ENCODE results near the gene DNER.

The DNER gene

GRCh38 chr2:229523663-229524062 is 190.7 kb downstream of the DNER start:
- no peak for DNase-seq (ENCODE audit: low spot score)
- no peak for ATAC-seq (ENCODE audit: low read depth)
- no peaks in the 10 kb centered on the region for H3K9me3 ChIP-seq (ENCODE audit: severe bottlenecking)
- TF ChIP-seq CTCF (IDR thresholded peaks at IDR 0.05; ENCODE audit: poor library complexity, severe bottlenecking), result no peak
- no peaks in the 10 kb centered on the region for H3K27me3 ChIP-seq (ENCODE audit: insufficient read depth, poor library complexity, severe bottlenecking)
- H3K4me3 ChIP-seq (ENCODE audit: severe bottlenecking), result no peak overlapping the region
- no peaks in the 10 kb centered on the region for H3K4me1 ChIP-seq (ENCODE audit: insufficient read depth, poor library complexity, severe bottlenecking)
- H3K27ac ChIP-seq (ENCODE audit: poor library complexity, severe bottlenecking), result no peak overlapping the region
- H3K36me3 ChIP-seq (ENCODE audit: low read depth), result no peaks in the 10 kb centered on the region

GRCh38 chr2:229521576-229521975 is 192.8 kb downstream of the DNER start:
- no peaks in the 10 kb centered on the region for H3K4me1 ChIP-seq (ENCODE audit: insufficient read depth, poor library complexity, severe bottlenecking)
- ATAC-seq (ENCODE audit: low read depth), result no peak

GRCh38 chr2:229520691-229521096 is 193.7 kb downstream of the DNER start:
- H3K4me1 ChIP-seq (ENCODE audit: insufficient read depth, poor library complexity, severe bottlenecking), result no peaks in the 10 kb centered on the region
- ATAC-seq (ENCODE audit: low read depth) (no peak), DNase-seq (ENCODE audit: low spot score) (no peak)
- H3K27ac ChIP-seq (ENCODE audit: poor library complexity, severe bottlenecking), result no peak overlapping the region
- no peaks in the 10 kb centered on the region for H3K9me3 ChIP-seq (ENCODE audit: severe bottlenecking)
- no peak overlapping the region for H3K4me3 ChIP-seq (ENCODE audit: severe bottlenecking)
- no peaks in the 10 kb centered on the region for H3K27me3 ChIP-seq (ENCODE audit: insufficient read depth, poor library complexity, severe bottlenecking)
- TF ChIP-seq CTCF (IDR thresholded peaks at IDR 0.05; ENCODE audit: poor library complexity, severe bottlenecking), result no peak
- no peaks in the 10 kb centered on the region for H3K36me3 ChIP-seq (ENCODE audit: low read depth)

More at GRCh38 chr2:229521576-229521975, 192.8 kb downstream of the DNER start:
- TF ChIP-seq CTCF (IDR thresholded peaks at IDR 0.05; ENCODE audit: poor library complexity, severe bottlenecking), result no peak
- Histone ChIP-seq H3K4me3 (ENCODE audit: severe bottlenecking) (no peak overlapping the region), H3K27ac (ENCODE audit: poor library complexity, severe bottlenecking) (no peak overlapping the region), H3K36me3 (ENCODE audit: low read depth) (no peaks in the 10 kb centered on the region), H3K27me3 (ENCODE audit: insufficient read depth, poor library complexity, severe bottlenecking) (no peaks in the 10 kb centered on the region), H3K9me3 (ENCODE audit: severe bottlenecking) (no peaks in the 10 kb centered on the region)
- DNase-seq (ENCODE audit: low spot score), result no peak

- no peak for DNase-seq (ENCODE audit: low spot score)
- Histone ChIP-seq H3K9me3 (ENCODE audit: severe bottlenecking) (no peaks in the 10 kb centered on the region), H3K27me3 (ENCODE audit: insufficient read depth, poor library complexity, severe bottlenecking) (no peaks in the 10 kb centered on the region), H3K4me1 (ENCODE audit: insufficient read depth, poor library complexity, severe bottlenecking) (no peaks in the 10 kb centered on the region), H3K27ac (ENCODE audit: poor library complexity, severe bottlenecking) (no peak overlapping the region), H3K4me3 (ENCODE audit: severe bottlenecking) (no peak overlapping the region), H3K36me3 (ENCODE audit: low read depth) (no peaks in the 10 kb centered on the region)
- no peak for ATAC-seq (ENCODE audit: low read depth)
- no peak for TF ChIP-seq CTCF (IDR thresholded peaks at IDR 0.05; ENCODE audit: poor library complexity, severe bottlenecking)
These were observed 194.5 kb downstream of the DNER start for GRCh38 chr2:229519655-229520430.

GRCh38 chr2:229514273-229514895 is 200.0 kb downstream of the DNER start:
- no peaks in the 10 kb centered on the region for H3K9me3 ChIP-seq (ENCODE audit: severe bottlenecking)
- no peak for DNase-seq (ENCODE audit: low spot score)
- H3K4me1 ChIP-seq (ENCODE audit: insufficient read depth, poor library complexity, severe bottlenecking), result no peaks in the 10 kb centered on the region
- no peak for ATAC-seq (ENCODE audit: low read depth)
- H3K4me3 ChIP-seq (ENCODE audit: severe bottlenecking), result no peak overlapping the region
- no peaks in the 10 kb centered on the region; the same call in 1 of the 2 replicates for H3K36me3 ChIP-seq (ENCODE audit: low read depth)
- no peak overlapping the region for H3K27ac ChIP-seq (ENCODE audit: poor library complexity, severe bottlenecking)
- no peaks in the 10 kb centered on the region for H3K27me3 ChIP-seq (ENCODE audit: insufficient read depth, poor library complexity, severe bottlenecking)
- TF ChIP-seq CTCF (IDR thresholded peaks at IDR 0.05; ENCODE audit: poor library complexity, severe bottlenecking), result no peak

All from RWPE2 (cell line).